Vagina (tissue), 2 donors: ENCODE data around the gene SLC39A7. TPM values are rescaled to one million over a fixed set of nuclear protein-coding genes. Genes with fewer than 3 reads are reported as not detected.

Source experiments
- DNase-seq, 2 donors: peaks; one replicate each; pipeline ENCODE4 v3.0.0-alpha.2; 2017; ENCODE audit errors: extremely low spot score in 2 of 2
- H3K27ac ChIP-seq: fragments of 200-600 bp; sonication (generic); one replicate; pipeline ENCODE4 v1.5.1; 2019
- H3K27me3 ChIP-seq: fragments of 200-600 bp; sonication (generic); one replicate; pipeline ENCODE4 v1.5.1; 2019
- H3K36me3 ChIP-seq, 2 donors: fragments of 200-600 bp; sonication (generic); one replicate each; pipeline ENCODE4 v1.5.1; 2017 to 2019
- H3K4me1 ChIP-seq: fragments of 200-600 bp; sonication (generic); one replicate; pipeline ENCODE4 v1.5.1; 2019
- H3K4me3 ChIP-seq, 2 donors: fragments of 200-600 bp; sonication (generic); 1 replicate in 1 of 2; 2 replicates in 1 of 2; pipeline ENCODE4 v1.5.1; 2016 to 2019
- H3K9me3 ChIP-seq: fragments of 200-600 bp; sonication (generic); one replicate; pipeline ENCODE4 v1.5.1; 2019
- CTCF ChIP-seq, 3 experiments: fragments of 450-650 bp in 2 of 3; fragments of 200-600 bp in 1 of 3; sonication (generic) in 1 of 3; IDR thresholded peaks; one replicate each; pipeline ENCODE4 v1.5.1; 2017 to 2019; ENCODE audit warnings: antibody characterized with exemption in 3 of 3, mild to moderate bottlenecking in 2 of 3, moderate library complexity in 2 of 3
- POLR2A ChIP-seq, 2 donors: fragments of 450-650 bp; IDR thresholded peaks; one replicate each; pipeline ENCODE4 v1.6.1; 2017; ENCODE audit warnings: antibody characterized with exemption in 2 of 2, mild to moderate bottlenecking in 2 of 2, moderate library complexity in 2 of 2
- POLR2AphosphoS5 ChIP-seq, 2 donors: sonication (generic); formaldehyde crosslinking; IDR thresholded peaks; one replicate each; pipeline ENCODE4 v1.9.0; 2017; ENCODE audit warnings: antibody characterized with exemption in 2 of 2, mild to moderate bottlenecking in 2 of 2, low read depth in 1 of 2; ENCODE audit not compliant: insufficient read depth in 1 of 2
- intact Hi-C: fragments of 100-400 bp; cut with DNase I; formaldehyde crosslinking; loops from one replicate; pipeline ENCODE4 v1.15.1; 2023
- total RNA-seq: library from RNA; depleted of rRNA; stranded (reverse); fragments of >200 nt; gene quantifications from one replicate; pipeline ENCODE4 v1.2.3, GENCODE V29; 2016

Gene SLC39A7
- total RNA-seq, 1 donor from 2014 or later = 36.3 TPM

DNA sequence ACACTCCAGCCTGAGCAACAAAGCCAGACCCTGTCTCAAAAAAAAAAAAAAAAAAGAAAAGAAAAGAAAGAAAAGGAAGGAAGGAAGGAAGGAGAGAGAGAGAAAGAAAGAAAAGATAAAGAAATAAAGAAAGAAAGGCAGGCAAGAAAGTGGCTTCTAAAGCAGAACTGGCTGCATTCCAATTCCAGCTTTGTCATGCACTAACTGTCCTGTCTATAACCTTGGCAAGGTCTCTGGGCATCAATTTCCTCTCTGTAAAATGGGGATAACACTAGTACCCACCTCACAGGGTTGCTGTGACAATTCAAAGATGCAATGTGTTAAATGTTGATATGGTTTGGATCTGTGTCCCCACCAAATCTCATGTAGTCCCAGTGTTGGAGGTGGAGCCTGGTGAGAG lies 35.7 kb downstream of the SLC39A7 start:
- Histone ChIP-seq H3K27ac (no peak overlapping the region), H3K4me3 (no peak overlapping the region), H3K4me1 (no peaks in the 10 kb centered on the region), H3K9me3 (no peaks in the 10 kb centered on the region), H3K27me3 (no peaks in the 10 kb centered on the region), H3K36me3 (no peaks in the 10 kb centered on the region)
- TF ChIP-seq POLR2AphosphoS5 (IDR thresholded peaks at IDR 0.05; ENCODE audit: insufficient read depth in 1 of 2, low read depth in 1 of 2) (no peak), CTCF (IDR thresholded peaks at IDR 0.05) (no peak), POLR2A (IDR thresholded peaks at IDR 0.05) (no peak)
- DNase-seq = no peak
- intact Hi-C loops = no loop called here

DNA sequence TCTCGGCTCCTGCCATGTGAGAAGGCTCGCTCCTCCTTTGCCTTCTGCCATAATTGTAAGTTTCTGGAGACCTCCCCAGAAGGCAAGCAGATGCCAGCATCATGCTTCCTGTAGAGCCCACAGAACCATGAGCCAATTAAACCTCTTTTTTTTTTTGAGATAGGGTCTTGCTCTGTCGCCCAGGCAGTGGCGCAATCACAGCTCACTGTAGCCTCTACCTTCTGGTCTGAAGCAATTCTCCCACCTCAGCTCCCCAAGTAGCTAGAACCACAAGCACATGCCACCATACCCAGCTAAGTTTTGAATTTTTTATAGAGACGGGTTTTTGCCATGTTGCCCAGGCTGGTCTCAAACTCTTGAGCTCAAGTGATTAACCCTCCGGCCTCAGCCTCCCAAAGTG lies 36.2 kb downstream of the SLC39A7 start:
- Histone ChIP-seq H3K27me3 (no peaks in the 10 kb centered on the region), H3K4me3 (no peak overlapping the region), H3K9me3 (no peaks in the 10 kb centered on the region), H3K4me1 (no peaks in the 10 kb centered on the region), H3K36me3 (no peaks in the 10 kb centered on the region), H3K27ac (no peak overlapping the region)
- intact Hi-C loops = no loop called here
- no peak for DNase-seq
- TF ChIP-seq POLR2AphosphoS5 (IDR thresholded peaks at IDR 0.05; ENCODE audit: insufficient read depth in 1 of 2, low read depth in 1 of 2) (no peak), CTCF (IDR thresholded peaks at IDR 0.05) (no peak), POLR2A (IDR thresholded peaks at IDR 0.05) (no peak)

DNA sequence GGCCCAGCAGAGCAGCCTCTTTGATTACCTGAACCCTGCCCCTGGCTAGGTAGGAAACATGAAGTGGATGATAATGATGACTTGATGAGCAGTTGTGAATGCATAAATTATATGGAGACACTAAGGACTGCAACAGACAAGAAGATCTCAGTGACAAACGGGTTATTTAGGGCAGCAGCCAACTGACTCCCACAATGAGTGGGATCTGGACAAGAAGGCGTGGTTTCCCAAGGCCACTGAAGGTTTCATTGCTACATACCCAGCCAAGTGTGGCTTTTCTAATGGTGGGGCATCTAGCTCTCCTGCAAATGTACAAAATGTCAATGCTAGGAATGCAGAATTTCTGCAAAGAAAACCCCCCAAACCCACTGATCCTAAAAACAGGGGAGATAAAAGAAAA lies 37.1 kb downstream of the SLC39A7 start:
- TF ChIP-seq POLR2A (IDR thresholded peaks at IDR 0.05) (no peak), CTCF (IDR thresholded peaks at IDR 0.05) (no peak), POLR2AphosphoS5 (IDR thresholded peaks at IDR 0.05; ENCODE audit: insufficient read depth in 1 of 2, low read depth in 1 of 2) (no peak)
- H3K4me3 ChIP-seq = no peak overlapping the region
- H3K4me1 ChIP-seq = no peaks in the 10 kb centered on the region
- H3K9me3 ChIP-seq = no peaks in the 10 kb centered on the region
- H3K27ac ChIP-seq = no peak overlapping the region
- H3K36me3 ChIP-seq = no peaks in the 10 kb centered on the region
- no peaks in the 10 kb centered on the region for H3K27me3 ChIP-seq
- intact Hi-C loops = no loop called here
- no peak for DNase-seq

- Histone ChIP-seq H3K4me1 (no peaks in the 10 kb centered on the region), H3K36me3 (no peaks in the 10 kb centered on the region), H3K9me3 (no peaks in the 10 kb centered on the region), H3K4me3 (no peak overlapping the region), H3K27me3 (no peaks in the 10 kb centered on the region), H3K27ac (no peak overlapping the region)
- no peak for TF ChIP-seq POLR2A (IDR thresholded peaks at IDR 0.05)
- no peak for TF ChIP-seq POLR2AphosphoS5 (IDR thresholded peaks at IDR 0.05; ENCODE audit: insufficient read depth in 1 of 2, low read depth in 1 of 2)
- no peak for TF ChIP-seq CTCF (IDR thresholded peaks at IDR 0.05)
- no peak for DNase-seq
- intact Hi-C loops = loop anchor here (10.0 kb wide), 1 partner anchor 127 kb away; no protein-coding TSS in a partner anchor
Observed at GRCh38 chr6:33241968-33242367, 41.3 kb downstream of the SLC39A7 start.

DNA sequence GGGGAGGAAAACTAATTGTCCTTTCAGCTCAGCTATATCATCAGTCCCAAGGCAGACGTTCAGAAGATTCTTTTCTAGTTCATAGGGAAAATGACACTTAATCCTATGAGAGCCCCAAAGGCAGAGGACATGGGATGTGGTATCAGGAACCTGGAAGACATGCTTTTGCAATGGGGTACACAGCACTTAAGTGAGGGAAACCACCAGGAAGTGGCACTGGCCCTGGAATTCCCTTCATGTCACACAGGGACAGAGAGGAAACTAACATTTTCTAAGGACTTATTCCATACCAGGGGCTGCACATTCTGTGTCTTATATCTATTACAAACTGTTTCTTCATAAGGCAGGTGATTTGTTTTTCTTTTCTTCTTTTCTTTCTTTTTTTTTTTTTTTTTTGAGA lies 42.8 kb downstream of the SLC39A7 start:
- no peaks in the 10 kb centered on the region for H3K9me3 ChIP-seq
- H3K27me3 ChIP-seq = no peaks in the 10 kb centered on the region
- DNase-seq = no peak
- no peak overlapping the region for H3K4me3 ChIP-seq
- H3K4me1 ChIP-seq = peaks cover 6% of the 10 kb centered on the region
- no peak for TF ChIP-seq POLR2A (IDR thresholded peaks at IDR 0.05)
- TF ChIP-seq POLR2AphosphoS5 (IDR thresholded peaks at IDR 0.05; ENCODE audit: insufficient read depth in 1 of 2, low read depth in 1 of 2) = no peak
- H3K27ac ChIP-seq = no peak overlapping the region
- no peaks in the 10 kb centered on the region for H3K36me3 ChIP-seq
- intact Hi-C loops = loop anchor here (10.0 kb wide), 1 partner anchor 129 kb away; no protein-coding TSS in a partner anchor
